SIG-M5 treated with dmso at 0.1 percent for 504 hours (cell line): ENCODE data around the gene SPSB4.

Experiments used
- DNase-seq: peaks from one replicate; lab custom pipeline; 2025; ENCODE audit not compliant: unreplicated experiment; lab: John Stamatoyannopoulos, UW

Gene SPSB4

DNA sequence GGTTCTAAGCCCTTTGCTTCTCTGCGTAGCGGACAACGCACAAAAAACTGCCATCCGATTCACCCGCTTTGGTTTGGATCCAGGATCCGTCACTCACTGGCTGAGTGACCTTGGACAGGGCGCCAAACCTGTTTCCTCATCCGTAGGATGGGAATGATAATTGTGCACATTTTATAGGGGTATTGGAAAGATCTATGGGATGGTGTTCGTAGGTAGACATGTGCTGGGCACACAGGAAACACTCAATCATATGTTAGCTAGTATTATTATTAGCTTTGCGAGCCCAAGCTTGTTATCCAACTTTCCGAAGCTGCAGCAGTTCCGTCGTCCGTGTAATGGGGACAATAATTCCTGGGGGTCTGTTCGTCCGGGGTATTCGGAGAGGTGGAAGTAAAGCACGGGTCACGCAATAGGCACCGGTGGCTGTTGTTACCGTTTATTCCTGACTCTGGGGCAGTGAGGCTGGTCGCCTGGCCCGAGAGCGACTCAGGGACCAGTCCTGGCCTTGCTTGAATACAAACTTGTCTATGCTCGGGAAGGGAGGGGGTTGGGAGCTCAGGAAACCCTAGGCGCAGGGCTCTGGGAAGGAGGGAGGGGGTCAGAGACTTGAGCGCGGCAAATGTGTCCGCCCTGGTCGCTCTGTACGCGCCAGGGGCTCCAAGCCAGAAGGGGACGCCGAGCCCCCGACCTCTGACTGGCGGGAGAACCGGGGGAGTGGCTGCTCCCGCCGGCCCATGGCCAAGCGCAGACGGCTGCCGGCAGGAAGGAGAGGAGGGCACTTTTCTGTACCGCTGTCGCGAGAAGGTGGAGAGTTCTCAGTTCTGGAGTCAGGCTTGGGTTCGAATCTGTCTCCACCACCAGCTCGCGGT is 1.3 kb downstream of the SPSB4 start:
- DNase-seq: no peak

DNA sequence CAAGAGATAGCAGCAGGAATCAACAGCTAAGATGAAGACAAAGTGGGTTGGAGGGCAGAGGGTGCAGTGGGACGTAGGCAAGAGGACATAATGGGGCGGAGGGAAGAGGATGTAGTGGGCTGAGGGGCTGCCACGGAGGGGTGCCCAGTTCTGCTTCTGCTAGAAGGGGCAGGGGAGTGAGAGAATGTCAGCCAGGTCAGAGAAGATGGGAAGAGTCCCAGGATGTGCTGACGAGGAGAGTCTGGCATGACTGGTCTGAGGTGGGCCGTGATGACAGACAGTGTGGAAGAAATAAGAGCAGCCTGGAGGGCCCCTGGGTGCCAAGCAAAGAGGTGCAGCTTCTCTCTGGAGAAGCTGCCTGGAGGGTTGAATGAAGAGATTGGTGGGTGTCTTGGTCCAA is 4.0 kb downstream of the SPSB4 start:
- no peak for DNase-seq

GRCh38 chr3:141055536-141056445 is 4.6 kb downstream of the SPSB4 start:
- no peak for DNase-seq

GRCh38 chr3:141056751-141057171 is 5.6 kb downstream of the SPSB4 start:
- no peak for DNase-seq

- DNase-seq: no peak
These were observed 6.3 kb downstream of the SPSB4 start for GRCh38 chr3:141057436-141057835.

- DNase-seq: no peak
These were observed 7.0 kb downstream of the SPSB4 start for GRCh38 chr3:141057946-141058800.

GRCh38 chr3:141058996-141059395 is 7.8 kb downstream of the SPSB4 start:
- DNase-seq: no peak

GRCh38 chr3:141059816-141060215 is 8.7 kb downstream of the SPSB4 start:
- DNase-seq: no peak

- no peak for DNase-seq
These were observed 9.2 kb downstream of the SPSB4 start for GRCh38 chr3:141060327-141060726.

GRCh38 chr3:141063831-141064230 is 12.7 kb downstream of the SPSB4 start:
- DNase-seq: no peak

- no peak for DNase-seq
These were observed 13.2 kb downstream of the SPSB4 start for GRCh38 chr3:141064255-141064926.

GRCh38 chr3:141065258-141065657 is 14.1 kb downstream of the SPSB4 start:
- no peak for DNase-seq

GRCh38 chr3:141065841-141066805 is 15.0 kb downstream of the SPSB4 start:
- DNase-seq: no peak

- no peak for DNase-seq
These were observed 16.2 kb downstream of the SPSB4 start for GRCh38 chr3:141067206-141067974.

- no peak for DNase-seq
These were observed 19.1 kb downstream of the SPSB4 start for GRCh38 chr3:141070229-141070628.

- DNase-seq: no peak
These were observed 19.7 kb downstream of the SPSB4 start for GRCh38 chr3:141070727-141071357.

DNA sequence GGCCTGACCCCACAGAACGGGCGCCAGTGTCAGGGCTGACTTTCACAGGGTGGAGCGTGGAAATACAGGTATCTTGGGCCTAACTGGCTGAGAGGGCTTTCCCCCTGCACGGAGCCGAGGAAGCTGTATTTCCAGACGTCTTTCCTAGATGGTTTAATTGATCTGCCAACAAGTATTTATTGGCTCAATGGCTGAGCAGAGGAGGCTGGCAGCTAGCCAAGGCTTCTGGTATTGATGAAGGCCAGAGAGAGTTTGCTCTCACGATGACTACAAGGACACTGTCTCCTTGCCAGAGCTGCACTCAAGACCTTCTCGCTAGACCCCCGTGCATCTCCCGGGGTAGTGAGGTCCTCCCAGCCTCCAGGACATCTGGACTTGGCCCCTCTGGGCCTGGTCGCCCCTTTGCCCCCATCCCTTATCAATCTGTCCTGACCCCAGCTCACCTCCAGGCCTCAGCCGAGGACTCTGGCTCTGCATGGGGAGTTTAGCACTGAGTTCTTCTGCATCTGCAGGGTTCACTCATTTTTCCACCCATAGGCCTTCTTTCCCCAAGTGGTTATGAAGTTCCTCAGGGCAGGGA is 20.6 kb downstream of the SPSB4 start:
- DNase-seq: no peak

- DNase-seq: no peak
These were observed 21.8 kb downstream of the SPSB4 start for GRCh38 chr3:141072950-141073349.
